GM12878 (cell line): ENCODE results near the gene HSD17B4. TPM values are rescaled to one million over a fixed set of nuclear protein-coding genes. Genes with fewer than 3 reads are reported as not detected.
A peak's percentile ranks its signal among the peaks of the same experiment; 100 is the strongest.

ENCODE experiments used
- ATAC-seq: fragments of 200-7000 bp; cut with Tn5 transposase; 3 replicates; pipeline ENCODE4 v1.9.1; 2020; ENCODE audit warnings: mild to moderate bottlenecking, moderate library complexity
- BruUV-seq: library from RNA; stranded (reverse); fragments of 400-500 nt; replicated peaks from 2 replicates; lab custom pipeline; 2021; lab: Mats Ljungman, UMichigan
- CTCF ChIA-PET: fragments of 300-600 bp; sonication (Branson Sonifier 250); formaldehyde crosslinking; extraction: SDS; loops from one replicate; lab custom pipeline; 2021; ENCODE audit warnings: inconsistent platforms; lab: Yijun Ruan, JAX
- POLR2A ChIA-PET: fragments of 350-600 bp; formaldehyde crosslinking; extraction: SDS; loops from one replicate; lab custom pipeline; 2021; ENCODE audit warnings: inconsistent platforms; lab: Charles Lee
- RAD21 ChIA-PET: fragments of 300-600 bp; sonication (Branson Sonifier 250); formaldehyde crosslinking; loops from one replicate; lab custom pipeline; 2023; ENCODE audit warnings: antibody characterized with exemption; ENCODE audit not compliant: unreplicated experiment; lab: Charles Lee
- SMC1A ChIA-PET: fragments of 300-600 bp; sonication (Branson Sonifier 250); formaldehyde crosslinking; loops from one replicate; lab custom pipeline; 2023; ENCODE audit not compliant: unreplicated experiment, uncharacterized antibody; lab: Charles Lee
- DNase-seq: peaks from one replicate; pipeline ENCODE4 v3.0.0-alpha.2; 2011; ENCODE audit warnings: low read depth, low spot score
- FAIRE-seq: peaks from 3 replicates; lab custom pipeline; 2011; peaks lifted over from hg19 to GRCh38; lab: Jason Lieb, UNC
- H2AFZ ChIP-seq: 2 replicates; pipeline ENCODE4 v1.6.0; 2011; ENCODE audit warnings: low read depth, low read length, control low read depth; ENCODE audit not compliant: control insufficient read depth
- H3K27ac ChIP-seq: 2 replicates; pipeline ENCODE4 v1.5.1; 2011; ENCODE audit warnings: control low read depth; ENCODE audit not compliant: control insufficient read depth, insufficient read depth
- H3K27me3 ChIP-seq, 2 experiments: replicated peaks in 1 of 2; 2 replicates each; pipeline versions ENCODE4 v1.6.0 to v1.6.1; 2011; ENCODE audit warnings: low read length in 1 of 2; ENCODE audit not compliant: control insufficient read depth in 2 of 2, insufficient read depth in 2 of 2
- H3K36me3 ChIP-seq, 2 experiments: 2 replicates each; pipeline ENCODE4 v1.5.1; 2011; ENCODE audit warnings: low read length in 1 of 2; ENCODE audit not compliant: control insufficient read depth in 2 of 2, insufficient read depth in 2 of 2
- H3K4me1 ChIP-seq: 2 replicates; pipeline ENCODE4 v1.6.1; 2011; ENCODE audit warnings: mild to moderate bottlenecking, low read length, moderate library complexity, mixed read lengths; ENCODE audit not compliant: control insufficient read depth, insufficient read depth
- H3K4me2 ChIP-seq: 2 replicates; pipeline ENCODE4 v1.6.0; 2011; ENCODE audit warnings: control low read depth; ENCODE audit not compliant: control insufficient read depth, insufficient read depth
- H3K4me3 ChIP-seq: fragments of 200-600 bp; sonication (generic); 2 replicates; pipeline ENCODE4 v1.5.1; 2016
- H3K79me2 ChIP-seq: 2 replicates; pipeline ENCODE4 v1.6.0; 2011; ENCODE audit warnings: low read length; ENCODE audit not compliant: control insufficient read depth, insufficient read depth
- H3K9ac ChIP-seq: 2 replicates; pipeline ENCODE4 v1.8.0; 2011; ENCODE audit warnings: low read length, control low read depth, mixed read lengths; ENCODE audit not compliant: control insufficient read depth, insufficient read depth
- H3K9me3 ChIP-seq: replicated peaks from 3 replicates; pipeline ENCODE4 v1.5.1; 2011; ENCODE audit warnings: mild to moderate bottlenecking, low read length; ENCODE audit not compliant: control insufficient read depth, insufficient read depth
- H4K20me1 ChIP-seq: 2 replicates; pipeline ENCODE4 v1.6.0; 2011; ENCODE audit not compliant: control insufficient read depth, insufficient read depth
- CBX3 ChIP-seq: fragments of 200-600 bp; sonication (generic); IDR thresholded peaks from 2 replicates; pipeline ENCODE4 v1.6.1; 2016; ENCODE audit warnings: low read depth, borderline replicate concordance
- ESRRA ChIP-seq: IDR thresholded peaks from 2 replicates; pipeline ENCODE4 v1.6.1; 2012; ENCODE audit warnings: mild to moderate bottlenecking, low read length, improper control_type of control experiment
- FOS ChIP-seq: IDR thresholded peaks from 3 replicates; pipeline ENCODE4 v1.6.1; 2011; ENCODE audit warnings: borderline replicate concordance; ENCODE audit not compliant: insufficient read length; ENCODE audit errors: extremely low read depth
- KAT2A ChIP-seq: conservative IDR thresholded peaks from 2 replicates; pipeline ENCODE4 v1.6.1; 2011; ENCODE audit warnings: low read depth, low read length; ENCODE audit not compliant: control insufficient read depth
- NFXL1 ChIP-seq: fragments of 450-650 bp; IDR thresholded peaks from 2 replicates; pipeline ENCODE4 v1.6.1; 2017; ENCODE audit warnings: antibody characterized with exemption, mild to moderate bottlenecking, borderline replicate concordance
- PBX3 ChIP-seq: IDR thresholded peaks from 2 replicates; pipeline ENCODE4 v1.6.1; 2011; ENCODE audit warnings: mild to moderate bottlenecking, low read depth, low read length, moderate library complexity; ENCODE audit not compliant: insufficient replicate concordance
- SIX5 ChIP-seq: IDR thresholded peaks from 2 replicates; pipeline ENCODE4 v1.6.1; 2011; ENCODE audit warnings: mild to moderate bottlenecking, low read depth, low read length, moderate library complexity; ENCODE audit not compliant: severe bottlenecking
- SPI1 ChIP-seq: IDR thresholded peaks from 2 replicates; pipeline ENCODE4 v1.6.1; 2011; ENCODE audit warnings: low read depth, mild to moderate bottlenecking, low read length, moderate library complexity, borderline replicate concordance; ENCODE audit not compliant: insufficient read depth
- ZBTB40 ChIP-seq: fragments of 450-650 bp; IDR thresholded peaks from 2 replicates; pipeline ENCODE4 v1.6.1; 2016; ENCODE audit warnings: mild to moderate bottlenecking, moderate library complexity, borderline replicate concordance
- WGBS: methylation state at CpG from one replicate; pipeline ENCODE4 v1.1.6; 2016; ENCODE audit warnings: low lambda C conversion rate; ENCODE audit not compliant: insufficient replicate concordance, insufficient coverage; ENCODE audit errors: missing lambda C conversion rate; 5-methylcytosine and 5-hydroxymethylcytosine counted together
- in situ Hi-C: fragments of 300-500 bp; cut with MboI; formaldehyde crosslinking; loops from 9 replicates; pipeline ENCODE4 v1.14.3; 2018; ENCODE audit warnings: mixed read lengths
- intact Hi-C: fragments of 100-400 bp; cut with micrococcal nuclease; formaldehyde crosslinking; loops from one replicate; pipeline ENCODE4 v1.14.2; 2022; ENCODE audit not compliant: unreplicated experiment
- polyA plus RNA-seq, 11 experiments: library from polyadenylated mRNA; depleted of rRNA in 4 of 11; unstranded in 6 of 11; stranded (reverse) in 5 of 11; fragments of >200 nt; fragmentation: Nextera tagmentation in 4 of 11; fragmentation: Illumina TruSeq in 1 of 11; extraction: Ambion mirVana in 4 of 11; extraction: Trizol in 1 of 11; gene quantifications; 1 replicate in 1 of 11; 2 replicates in 10 of 11; pipeline versions ENCODE4 v1.2.1 to v1.2.3, GENCODE V29; 2011 to 2016; ENCODE audit warnings: inconsistent platforms in 2 of 11, missing spikeins in 2 of 11, low read depth in 1 of 11
- total RNA-seq, 4 experiments: library from RNA; depleted of rRNA in 3 of 4; stranded (reverse); fragments of >200 nt in 3 of 4; fragmentation: Illumina TruSeq in 1 of 4; extraction: Trizol in 1 of 4; gene quantifications; 2 replicates each; pipeline versions ENCODE4 v1.2.1 to v1.2.3, GENCODE V29; 2013 to 2021

Gene HSD17B4
- total and polyA plus RNA-seq, 10 of the 15 experiments (the other 5 are each of a cell fraction or from before 2014, with no cell fraction given): 38.6 to 125 (median 93.0) TPM

GRCh38 chr5:119527351-119527750, 75.1 kb downstream of the HSD17B4 start (continued):
- TF ChIP-seq ZBTB40 (no peak), SIX5 (no peak), KAT2A (no peak), FOS (no peak)

GRCh38 chr5:119529811-119530210, 77.5 kb downstream of the HSD17B4 start:
- ChIA-PET RAD21 (no interaction called here), SMC1A (interaction anchor here (0.8 kb wide), 1 partner anchor 11 kb away, joined by 3 read pairs; no protein-coding TSS in a partner anchor), CTCF (no interaction called here)
- Histone ChIP-seq H2AFZ (no peak overlapping the region), H4K20me1 (no peaks in the 10 kb centered on the region), H3K9me3 (no peaks in the 10 kb centered on the region), H3K9ac (no peak overlapping the region), H3K36me3 (peaks cover 0 to 5% of the 10 kb centered on the region in 2 experiments; a peak in 2 of 4 replicates), H3K27me3 (no peaks in the 10 kb centered on the region), H3K4me2 (no peak overlapping the region)
- intact Hi-C loops (loop anchor here (5.0 kb wide), 1 partner anchor 543 kb away; the partner anchor contains the start of gene DTWD2), in situ Hi-C loops (no loop called here)
- 75% methylated on average over 2 of the region's 2 CpGs for WGBS
- DNase-seq: no peak
- TF ChIP-seq ESRRA: no peak
- no peak for TF ChIP-seq PBX3
- TF ChIP-seq SPI1: peak; percentile 55; the same call in 1 of the 2 replicates
- no peak for TF ChIP-seq CBX3
- TF ChIP-seq NFXL1: no peak
- TF ChIP-seq, all 136 proteins: peak for 1
- H3K27ac ChIP-seq: no peak overlapping the region
- ATAC-seq: no peak
- H3K4me3 ChIP-seq: no peak overlapping the region
- H3K79me2 ChIP-seq: no peaks in the 10 kb centered on the region
- no TSS peak for BruUV-seq
- no peaks in the 10 kb centered on the region for H3K4me1 ChIP-seq
- peak; percentile 64 for FAIRE-seq
- POLR2A ChIA-PET: no interaction called here
